H1 (cell line): Measurements from ENCODE around the gene KAT2A. TPM values are rescaled to one million over a fixed set of nuclear protein-coding genes. Genes with fewer than 3 reads are reported as not detected.

Experiments used
- EZH2 ChIP-seq: fragments of 200-600 bp; sonication (generic); IDR thresholded peaks from 2 replicates; pipeline ENCODE4 v1.7.1; 2012; ENCODE audit warnings: low read depth, mild to moderate bottlenecking, moderate library complexity, low read length, inconsistent platforms; ENCODE audit not compliant: severe bottlenecking
- HDAC6 ChIP-seq: IDR thresholded peaks from one replicate; pipeline ENCODE4 v1.7.1; 2012; ENCODE audit warnings: low read depth, mild to moderate bottlenecking, inconsistent platforms, low read length, moderate library complexity
- polyA plus RNA-seq, 7 experiments: library from polyadenylated mRNA; depleted of rRNA in 3 of 7; stranded (reverse) in 5 of 7; unstranded in 2 of 7; fragments of >200 nt in 5 of 7; fragments of 200-250 nt in 2 of 7; gene quantifications; 1 replicate in 5 of 7; 2 replicates in 1 of 7; 4 replicates in 1 of 7; pipeline versions ENCODE4 v1.2.1 to v1.2.3, GENCODE V29; 2011 to 2013; ENCODE audit warnings: missing spikeins in 2 of 7, mixed read lengths in 2 of 7
- total RNA-seq: library from RNA; stranded (reverse); fragmentation: NEBNext Ultra II Directional; extraction: Animal tissue kit (Norgen Biotek cat#: 25700); gene quantifications from 2 replicates; pipeline ENCODE4 v1.2.1, GENCODE V29; 2021

The KAT2A gene
- total and polyA plus RNA-seq, 2 of the 8 experiments (the other 6 are each of a cell fraction or from before 2014, with no cell fraction given), result 34.2 to 40.1 TPM

DNA sequence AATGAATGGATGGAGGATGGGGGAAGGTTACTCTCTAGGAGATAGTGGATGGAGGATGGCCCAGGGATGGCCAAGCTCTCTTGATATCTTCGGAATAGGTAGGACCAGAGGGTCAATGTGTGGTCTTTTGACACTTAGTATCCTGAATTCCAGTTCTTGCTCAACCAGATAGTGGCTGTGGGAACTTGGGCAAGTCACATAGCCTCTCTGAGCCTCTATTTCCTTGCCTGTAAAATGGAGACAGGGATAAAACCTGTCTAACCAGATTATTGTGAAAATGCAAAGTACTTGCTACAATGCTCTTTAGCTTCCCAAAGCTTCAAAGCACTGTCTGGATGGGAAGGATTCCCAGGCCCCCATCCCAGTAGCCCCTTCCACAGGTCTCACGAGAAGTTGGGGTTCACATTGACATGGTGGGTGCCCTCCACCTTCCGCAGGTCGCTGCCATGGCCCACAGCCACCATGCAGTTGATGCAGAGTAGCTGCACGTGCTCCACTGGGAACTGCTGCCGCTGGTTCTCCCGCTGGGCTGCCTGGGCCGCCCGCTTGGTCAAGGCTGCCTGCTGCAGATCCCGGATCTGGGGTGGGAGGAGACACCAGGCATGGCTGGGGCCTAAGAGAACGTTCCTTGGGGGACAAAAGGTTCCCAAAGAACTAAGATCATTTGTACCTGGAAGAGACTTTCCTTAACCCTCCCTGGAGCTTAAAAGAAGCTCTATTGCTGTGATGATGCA, 17.8 kb downstream of the KAT2A start (continued):
- TF ChIP-seq EZH2, result no peak
- no peak for TF ChIP-seq HDAC6
